HL-60 (cell line): ENCODE data around the gene TRAF3IP1.

ENCODE experiments used
- POLR2AphosphoS5 ChIP-seq: IDR thresholded peaks from 2 replicates; pipeline ENCODE4 v1.6.1; 2012; ENCODE audit warnings: low read depth
- TF ChIP-seq, protein P1 (sequence below): IDR thresholded peaks from one replicate; pipeline ENCODE4 v1.5.1; 2011; ENCODE audit warnings: low read length, control low read depth, inconsistent platforms; ENCODE audit not compliant: insufficient read depth

- TF ChIP-seq, protein P1, sequence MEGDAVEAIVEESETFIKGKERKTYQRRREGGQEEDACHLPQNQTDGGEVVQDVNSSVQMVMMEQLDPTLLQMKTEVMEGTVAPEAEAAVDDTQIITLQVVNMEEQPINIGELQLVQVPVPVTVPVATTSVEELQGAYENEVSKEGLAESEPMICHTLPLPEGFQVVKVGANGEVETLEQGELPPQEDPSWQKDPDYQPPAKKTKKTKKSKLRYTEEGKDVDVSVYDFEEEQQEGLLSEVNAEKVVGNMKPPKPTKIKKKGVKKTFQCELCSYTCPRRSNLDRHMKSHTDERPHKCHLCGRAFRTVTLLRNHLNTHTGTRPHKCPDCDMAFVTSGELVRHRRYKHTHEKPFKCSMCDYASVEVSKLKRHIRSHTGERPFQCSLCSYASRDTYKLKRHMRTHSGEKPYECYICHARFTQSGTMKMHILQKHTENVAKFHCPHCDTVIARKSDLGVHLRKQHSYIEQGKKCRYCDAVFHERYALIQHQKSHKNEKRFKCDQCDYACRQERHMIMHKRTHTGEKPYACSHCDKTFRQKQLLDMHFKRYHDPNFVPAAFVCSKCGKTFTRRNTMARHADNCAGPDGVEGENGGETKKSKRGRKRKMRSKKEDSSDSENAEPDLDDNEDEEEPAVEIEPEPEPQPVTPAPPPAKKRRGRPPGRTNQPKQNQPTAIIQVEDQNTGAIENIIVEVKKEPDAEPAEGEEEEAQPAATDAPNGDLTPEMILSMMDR: no peak
- TF ChIP-seq POLR2AphosphoS5: no peak
These were observed 86.6 kb downstream of the TRAF3IP1 start for GRCh38 chr2:238406998-238407285.
